Right kidney (tissue), 1 donor: Measurements from ENCODE around the gene AIFM3.

ENCODE experiments used
- DNase-seq: peaks from one replicate; pipeline ENCODE4 v3.0.0-alpha.2; 2016

Gene AIFM3

DNA sequence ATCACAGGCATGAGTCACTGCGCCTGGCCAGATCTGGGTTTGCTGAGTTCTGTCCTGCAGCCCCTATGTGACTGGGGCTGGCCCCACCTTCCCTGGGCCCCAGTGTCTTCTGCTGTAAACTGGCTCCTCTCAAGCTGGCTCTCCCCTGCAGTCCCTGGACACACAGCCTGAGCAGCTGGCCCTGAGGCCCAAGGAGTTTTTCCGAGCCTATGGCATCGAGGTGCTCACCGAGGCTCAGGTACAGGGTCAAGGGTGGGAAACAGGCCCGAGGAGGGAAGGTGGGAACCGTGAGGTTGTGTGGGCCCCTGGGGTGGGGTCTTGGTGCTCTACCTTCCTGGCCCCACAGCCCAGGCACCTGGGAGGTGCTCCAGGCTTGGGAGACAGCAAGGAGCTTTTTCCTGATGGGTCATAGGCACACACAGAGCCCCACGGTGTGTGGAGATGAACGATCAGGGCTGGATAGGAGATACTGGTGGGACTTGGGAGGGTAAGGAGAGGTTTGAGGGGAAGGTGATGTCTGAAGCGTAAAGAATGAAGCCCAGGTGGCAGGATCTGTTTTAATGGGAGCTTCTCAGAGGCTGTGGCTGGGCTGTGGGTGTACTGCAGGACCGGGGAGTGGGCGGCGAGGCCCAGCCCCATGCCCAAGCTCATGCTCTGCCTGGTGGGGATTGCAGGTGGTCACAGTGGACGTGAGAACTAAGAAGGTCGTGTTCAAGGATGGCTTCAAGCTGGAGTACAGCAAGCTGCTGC lies 8.7 kb downstream of the AIFM3 start:
- DNase-seq = no peak

DNA sequence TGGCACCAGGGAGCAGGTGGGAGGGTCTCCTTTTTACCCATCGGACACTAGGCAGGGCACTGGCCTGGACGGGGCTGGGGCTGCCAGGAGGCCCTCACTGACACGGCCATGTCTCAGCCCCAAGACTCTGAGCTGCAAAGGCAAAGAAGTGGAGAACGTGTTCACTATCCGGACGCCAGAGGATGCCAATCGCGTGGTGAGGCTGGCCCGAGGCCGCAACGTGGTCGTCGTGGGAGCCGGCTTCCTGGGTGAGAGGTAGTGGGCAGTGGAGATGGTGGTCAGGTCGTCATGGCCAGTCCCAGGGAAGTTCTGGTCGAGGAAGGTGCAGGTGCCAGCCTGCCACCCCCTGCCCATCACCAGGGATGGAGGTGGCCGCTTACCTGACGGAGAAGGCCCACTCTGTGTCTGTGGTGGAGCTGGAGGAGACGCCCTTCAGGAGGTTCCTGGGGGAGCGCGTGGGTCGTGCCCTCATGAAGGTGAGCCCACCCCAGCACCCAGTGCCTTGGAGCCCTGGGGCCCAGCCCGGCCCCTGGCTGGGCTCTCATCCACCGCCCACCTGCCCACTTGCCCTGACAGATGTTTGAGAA lies 9.3 kb downstream of the AIFM3 start:
- DNase-seq = no peak

DNA sequence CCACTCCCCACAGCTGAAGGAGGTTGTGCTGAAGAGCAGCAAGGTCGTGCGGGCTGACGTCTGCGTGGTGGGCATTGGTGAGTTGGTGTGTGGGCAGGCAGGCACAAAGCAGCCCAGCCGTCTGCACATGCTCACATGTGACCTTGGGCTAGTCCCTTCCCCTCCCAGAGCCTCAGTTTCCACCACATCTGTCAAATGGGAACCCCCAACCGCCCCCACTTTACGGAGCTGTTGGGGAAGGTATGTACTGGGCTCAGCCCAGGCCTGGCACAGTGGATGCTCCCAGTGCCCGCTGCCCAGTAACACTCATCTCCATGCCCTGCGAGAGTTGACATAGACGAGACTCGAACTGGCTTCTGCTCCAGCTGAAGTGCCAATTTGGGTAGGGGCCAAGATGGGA lies 10.0 kb downstream of the AIFM3 start:
- no peak for DNase-seq

DNA sequence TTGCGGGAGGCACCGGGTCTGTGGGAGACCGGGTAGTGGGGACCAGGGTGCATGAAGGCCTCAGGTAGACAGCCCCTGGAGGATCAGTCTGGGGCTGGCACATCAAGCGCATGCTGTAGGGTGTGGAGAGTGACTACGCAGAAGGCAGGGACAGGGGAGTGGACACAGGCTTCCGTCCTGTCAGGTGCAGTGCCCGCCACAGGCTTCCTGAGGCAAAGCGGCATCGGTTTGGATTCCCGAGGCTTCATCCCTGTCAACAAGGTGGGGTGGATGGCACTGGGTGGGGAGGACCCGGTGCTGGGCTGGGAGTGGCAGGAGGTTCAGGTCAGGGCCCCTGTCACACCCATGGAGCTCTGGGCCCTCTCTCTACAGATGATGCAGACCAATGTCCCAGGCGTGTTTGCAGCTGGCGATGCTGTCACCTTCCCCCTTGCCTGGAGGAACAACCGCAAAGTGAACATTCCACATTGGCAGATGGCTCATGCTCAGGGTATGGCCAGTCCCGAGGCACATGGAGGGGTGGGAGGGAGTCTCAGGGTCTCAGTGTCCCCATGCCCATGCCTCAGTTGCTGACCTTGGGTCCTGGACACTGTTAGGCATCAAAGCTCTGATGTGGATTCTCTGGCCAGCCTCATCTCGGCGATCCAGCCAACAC lies 10.6 kb downstream of the AIFM3 start:
- no peak for DNase-seq

- no peak for DNase-seq
Measured at GRCh38 chr22:20978419-20978818, 11.4 kb downstream of the AIFM3 start.

- DNase-seq = peak; percentile 59
Measured at GRCh38 chr22:20979243-20979809, 12.3 kb downstream of the AIFM3 start.

DNA sequence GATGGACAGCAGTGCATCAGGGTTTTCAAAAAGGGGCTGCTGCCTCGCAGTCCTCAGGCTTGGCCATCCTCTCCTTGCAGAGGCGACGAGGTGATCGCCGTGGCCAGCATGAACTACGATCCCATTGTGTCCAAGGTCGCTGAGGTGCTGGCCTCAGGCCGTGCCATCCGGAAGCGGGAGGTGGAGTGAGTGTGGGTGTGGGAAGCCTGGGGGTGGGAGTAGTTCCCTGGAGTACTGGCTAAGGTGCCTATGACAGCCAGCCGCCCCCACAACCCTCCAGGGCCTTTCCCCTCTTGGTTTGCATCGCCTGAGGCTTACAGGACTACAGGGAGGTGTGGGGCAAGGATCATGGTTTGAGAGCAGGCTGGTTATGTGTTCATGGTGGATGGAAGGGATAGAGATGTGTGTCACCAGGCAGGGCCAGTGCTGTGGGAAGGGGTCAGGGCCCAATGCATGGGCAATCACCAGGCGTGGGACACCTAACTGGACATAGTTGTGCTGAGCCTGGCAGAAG lies 12.9 kb downstream of the AIFM3 start:
- DNase-seq = no peak

DNA sequence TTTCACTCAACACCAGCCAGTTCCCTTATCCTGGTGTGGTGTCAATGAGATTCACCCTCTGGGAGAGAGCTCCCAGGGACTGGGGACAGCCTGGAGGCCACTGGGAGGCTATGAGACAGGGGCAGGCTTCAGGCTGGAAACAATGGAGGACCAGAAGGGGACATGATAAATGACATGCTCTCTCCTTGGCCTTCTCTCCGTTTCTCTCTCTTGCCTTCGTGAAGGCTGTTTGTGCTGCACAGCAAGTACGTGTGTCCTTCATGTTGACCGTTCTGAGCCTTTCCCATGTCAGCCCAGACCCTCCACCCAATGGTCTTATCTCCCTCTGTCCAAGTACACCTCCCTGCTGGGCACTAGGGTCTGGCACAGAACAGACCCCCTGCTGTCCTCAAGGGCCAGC lies 13.5 kb downstream of the AIFM3 start:
- no peak for DNase-seq

DNA sequence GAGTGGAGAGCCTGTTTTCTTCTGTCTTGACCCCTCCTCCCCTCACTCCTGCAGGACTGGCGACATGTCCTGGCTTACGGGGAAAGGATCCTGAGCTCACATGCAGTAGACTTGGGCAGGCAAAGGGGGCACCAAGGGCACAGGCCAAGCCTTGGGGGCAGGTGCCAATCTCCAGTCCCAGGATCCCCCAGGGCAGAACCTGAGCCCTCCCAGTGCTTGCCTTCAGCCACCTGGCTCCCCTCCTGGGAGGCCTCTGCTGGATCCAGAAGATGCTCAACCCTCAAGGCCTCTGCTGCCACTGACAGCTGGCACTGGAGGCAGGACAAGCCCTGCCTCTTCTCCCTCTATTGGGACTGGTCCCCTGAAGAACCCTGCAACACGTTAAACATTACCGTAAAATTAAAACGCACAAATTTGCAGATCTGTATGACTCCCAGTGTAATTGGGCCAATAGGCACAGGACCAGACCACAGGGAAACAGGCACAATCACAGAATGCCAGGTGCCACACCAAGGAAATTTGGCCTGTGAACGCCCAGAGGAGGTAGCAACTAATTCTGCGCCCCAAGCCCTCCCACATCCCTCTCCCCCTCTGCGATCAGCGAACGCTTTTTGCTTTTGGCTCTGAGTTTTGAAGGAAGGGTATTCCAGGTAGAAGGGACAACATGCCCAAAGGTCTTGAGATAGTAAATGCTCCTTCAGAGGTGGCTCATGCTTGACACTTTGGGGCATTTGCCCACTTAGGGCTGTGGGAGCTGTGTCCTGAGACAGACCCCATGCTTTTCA lies 14.1 kb downstream of the AIFM3 start:
- DNase-seq = no peak

GRCh38 chr22:20981787-20982562 lies 14.9 kb downstream of the AIFM3 start, which contains the start of gene LZTR1:
Gene LZTR1 (plus strand): TSS chr22:20982297. CDS start chr22:20982372, 75 bp downstream.
- DNase-seq = peak; percentile 98

GRCh38 chr22:20982563-20982882 lies 15.5 kb downstream of the AIFM3 start:
- DNase-seq = no peak

GRCh38 chr22:20983081-20983771 lies 16.2 kb downstream of the AIFM3 start:
- DNase-seq = no peak

GRCh38 chr22:20985720-20986119 lies 18.7 kb downstream of the AIFM3 start:
- DNase-seq = no peak

GRCh38 chr22:20986365-20986764 lies 19.3 kb downstream of the AIFM3 start:
- DNase-seq = no peak

- no peak for DNase-seq
Measured at GRCh38 chr22:20987375-20987774, 20.3 kb downstream of the AIFM3 start.

DNA sequence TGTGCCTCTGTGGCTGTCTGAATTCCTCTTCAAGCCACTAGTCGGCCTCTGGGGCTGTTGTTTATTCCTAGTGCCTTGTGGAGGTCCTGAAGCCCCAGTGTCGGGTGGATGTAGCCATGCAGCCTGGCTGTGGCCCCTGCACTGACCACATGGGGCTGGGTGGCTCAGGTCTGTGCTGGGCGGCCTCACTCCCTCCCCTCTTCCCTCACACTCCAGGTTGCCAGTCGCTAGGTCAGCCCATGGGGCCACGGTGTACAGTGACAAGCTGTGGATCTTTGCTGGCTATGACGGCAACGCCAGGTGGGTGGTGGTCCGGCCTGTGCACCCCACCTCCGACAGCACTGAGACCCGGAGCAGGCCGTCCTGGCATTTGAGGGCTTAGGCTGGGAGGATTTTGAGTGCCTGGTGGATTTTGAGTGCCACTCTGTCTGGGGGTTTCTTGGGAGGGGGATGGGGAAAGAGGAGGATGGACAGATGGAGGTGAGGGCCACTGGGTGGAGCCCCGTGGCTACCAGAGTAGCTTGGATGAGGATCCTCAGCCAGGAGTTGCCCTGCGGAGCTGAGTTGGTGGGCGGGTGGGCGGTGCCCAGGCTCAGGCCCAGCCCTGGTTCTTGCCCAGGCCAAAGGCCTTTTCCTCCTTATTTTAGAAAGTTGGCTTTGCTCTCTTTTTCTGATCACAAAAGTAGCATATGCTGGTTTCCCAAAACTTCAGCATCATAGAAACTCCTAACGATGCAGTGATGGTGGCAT lies 21.7 kb downstream of the AIFM3 start:
- DNase-seq = no peak

DNA sequence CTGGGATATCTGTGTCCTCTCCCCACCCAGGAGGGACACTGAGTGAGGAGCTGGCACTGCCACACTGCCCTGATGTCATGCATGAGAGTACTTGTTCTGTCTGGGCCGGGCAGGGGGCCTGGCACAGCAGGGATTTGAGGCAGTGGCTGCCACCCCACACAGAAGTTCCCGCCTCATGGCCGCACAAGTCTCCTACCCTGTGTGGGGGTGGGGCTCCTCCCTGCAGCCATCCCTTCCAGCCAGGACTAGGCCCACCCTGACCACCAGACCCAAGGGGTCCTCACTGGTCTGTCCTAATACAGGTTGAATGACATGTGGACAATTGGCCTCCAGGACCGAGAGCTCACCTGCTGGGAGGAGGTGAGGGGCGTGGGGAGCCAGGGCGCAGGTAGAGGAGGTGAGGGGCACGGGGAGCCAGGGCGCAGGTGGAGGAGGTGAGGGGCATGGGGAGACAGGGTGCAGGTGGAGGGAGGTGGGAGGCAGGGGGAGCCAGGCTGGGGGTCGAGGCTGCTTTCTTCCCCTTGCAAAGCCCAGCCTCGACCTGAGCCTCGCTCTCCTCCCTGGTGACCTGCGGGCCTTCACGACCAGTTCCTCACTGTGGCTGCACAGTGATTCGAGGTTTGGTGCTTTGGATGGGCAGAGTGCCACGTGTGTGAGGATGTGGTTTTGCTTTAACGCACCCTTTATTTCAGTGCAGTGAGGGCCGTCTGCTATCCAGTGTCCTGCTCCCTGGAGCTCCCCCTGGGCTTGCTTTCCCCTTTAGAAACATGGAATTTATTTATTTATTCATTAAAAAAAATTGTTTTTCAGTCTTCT lies 22.5 kb downstream of the AIFM3 start:
- no peak for DNase-seq

- no peak for DNase-seq
Measured at GRCh38 chr22:20990184-20991180, 23.4 kb downstream of the AIFM3 start.
